Breast epithelium (tissue), 4 donors: ENCODE data around the gene BSDC1. TPM values are rescaled to one million over a fixed set of nuclear protein-coding genes. Genes with fewer than 3 reads are reported as not detected.

Experiments
- DNase-seq, 2 donors: peaks; one replicate each; pipeline ENCODE4 v3.0.0-alpha.2; 2019; ENCODE audit warnings: low spot score in 2 of 2
- H3K27ac ChIP-seq, 2 donors: fragments of 200-600 bp; sonication (generic) in 1 of 2; one replicate each; pipeline ENCODE4 v1.5.1; 2016 to 2019; ENCODE audit warnings: mild to moderate bottlenecking in 1 of 2
- H3K27me3 ChIP-seq, 2 donors: fragments of 200-600 bp; sonication (generic) in 1 of 2; one replicate each; pipeline versions ENCODE4 v1.5.1 to v1.6.0; 2017 to 2019; ENCODE audit warnings: control low read depth in 1 of 2, mild to moderate bottlenecking in 1 of 2
- H3K36me3 ChIP-seq: fragments of 200-600 bp; one replicate; pipeline ENCODE4 v1.5.1; 2019
- H3K4me1 ChIP-seq, 2 donors: fragments of 200-600 bp; sonication (generic); one replicate each; pipeline ENCODE4 v1.5.1; 2016 to 2019; ENCODE audit warnings: control low read depth in 1 of 2
- H3K4me3 ChIP-seq, 3 donors: fragments of 200-600 bp; sonication (generic); 1 replicate in 2 of 3; 2 replicates in 1 of 3; pipeline ENCODE4 v1.5.1; 2016 to 2019; ENCODE audit warnings: mild to moderate bottlenecking in 3 of 3, moderate library complexity in 2 of 3
- H3K9me3 ChIP-seq, 2 donors: fragments of 200-600 bp; sonication (generic) in 1 of 2; one replicate each; pipeline ENCODE4 v1.5.1; 2016 to 2019; ENCODE audit warnings: control low read depth in 1 of 2
- POLR2A ChIP-seq: fragments of 450-650 bp; IDR thresholded peaks from one replicate; pipeline ENCODE4 v1.6.1; 2016; ENCODE audit warnings: antibody characterized with exemption, mild to moderate bottlenecking, moderate library complexity
- POLR2AphosphoS5 ChIP-seq, 3 donors: sonication (generic); formaldehyde crosslinking; IDR thresholded peaks; one replicate each; pipeline ENCODE4 v1.6.1; 2017; ENCODE audit warnings: antibody characterized with exemption in 3 of 3
- intact Hi-C: fragments of 100-400 bp; cut with DNase I; formaldehyde crosslinking; loops from one replicate; pipeline ENCODE4 v1.15.1; 2023; ENCODE audit warnings: low total_unique reads
- total RNA-seq, 3 donors: library from RNA; depleted of rRNA; stranded (reverse); fragments of >200 nt; gene quantifications; one replicate each; pipeline ENCODE4 v1.1.0, GENCODE V29; 2016
- TF ChIP-seq, protein P1 (sequence below), 3 donors: fragments of 450-650 bp; IDR thresholded peaks; one replicate each; pipeline ENCODE4 v1.5.1; 2016 to 2017; ENCODE audit warnings: antibody characterized with exemption in 3 of 3, mild to moderate bottlenecking in 3 of 3, moderate library complexity in 3 of 3

BSDC1 gene
- total RNA-seq, 3 donors from 2014 or later = 86.9 to 123 (median 95.1) TPM

DNA sequence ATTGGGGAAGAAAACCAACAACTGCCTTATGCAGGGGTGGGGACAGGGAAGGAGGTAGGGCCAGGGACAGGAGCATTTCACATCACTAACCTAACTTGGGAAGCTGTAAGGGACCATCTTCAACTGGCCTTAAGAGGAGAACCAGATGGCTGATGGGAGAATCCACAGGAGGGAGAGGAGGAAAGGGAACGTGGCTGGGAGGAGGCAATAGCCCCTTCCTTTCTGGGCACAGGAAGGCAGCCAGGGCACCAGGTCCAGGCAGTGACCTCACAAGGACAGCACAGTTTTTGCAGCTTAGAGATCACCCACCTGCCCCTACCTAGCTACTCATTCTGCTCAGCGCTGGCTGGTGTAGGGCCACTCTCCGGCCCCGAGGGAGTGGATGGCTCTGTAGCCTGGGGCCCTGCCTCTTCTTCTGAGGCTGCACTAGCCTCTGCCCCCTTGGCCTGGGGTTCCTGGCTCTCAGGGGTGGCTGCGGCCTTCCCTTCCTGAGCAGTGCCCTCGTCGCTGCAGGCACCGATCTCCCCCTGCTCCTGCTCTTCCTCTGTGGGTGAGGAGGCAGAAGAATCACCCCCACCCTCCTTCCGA lies 59.9 kb downstream of the BSDC1 start:
- no peak for TF ChIP-seq POLR2AphosphoS5 (IDR thresholded peaks at IDR 0.05)
- no peak for TF ChIP-seq POLR2A
- H3K27ac ChIP-seq = peak overlapping the region; percentile 84 to 89
- intact Hi-C loops = no loop called here
- H3K4me3 ChIP-seq = peak overlapping the region; percentile 78 to 96 (median 84)
- no peaks in the 10 kb centered on the region for H3K36me3 ChIP-seq
- peaks cover 17 to 26% of the 10 kb centered on the region in 2 donors for H3K4me1 ChIP-seq
- H3K9me3 ChIP-seq = no peaks in the 10 kb centered on the region
- DNase-seq = no peak
- no peaks in the 10 kb centered on the region for H3K27me3 ChIP-seq

DNA sequence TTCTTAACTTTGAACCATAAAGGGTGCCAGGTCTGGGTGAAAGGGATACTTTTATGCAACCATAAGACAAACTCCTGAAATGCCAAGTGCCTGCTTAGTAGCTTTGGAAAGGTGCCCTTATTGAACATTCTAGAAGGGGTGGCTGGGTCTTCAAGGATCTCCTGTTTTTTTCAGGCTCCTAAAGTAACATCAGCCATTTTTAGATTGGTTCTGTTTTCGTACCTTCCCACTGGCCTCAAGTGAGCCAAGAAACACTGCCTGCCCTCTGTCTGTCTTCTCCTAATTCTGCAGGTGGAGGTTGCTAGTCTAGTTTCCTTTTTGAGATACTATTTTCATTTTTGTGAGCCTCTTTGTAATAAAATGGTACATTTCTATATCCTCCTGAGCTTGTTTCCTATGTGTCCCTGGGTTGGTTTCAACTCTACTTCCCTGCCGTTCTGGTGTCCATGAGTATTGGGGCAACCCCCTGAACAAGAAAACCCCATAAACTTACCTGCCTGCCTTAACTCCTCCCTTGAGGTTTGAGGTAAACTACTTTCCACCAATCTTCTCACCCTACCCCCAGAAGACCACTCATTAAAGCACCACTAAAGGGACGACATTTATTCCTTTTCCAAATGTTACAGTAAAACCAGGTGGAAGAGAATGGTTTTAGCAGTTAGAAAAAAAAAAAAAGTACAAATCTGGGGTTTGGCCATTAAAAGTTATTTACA lies 60.8 kb downstream of the BSDC1 start:
- no peak for DNase-seq
- intact Hi-C loops = no loop called here
- no peak for TF ChIP-seq POLR2AphosphoS5 (IDR thresholded peaks at IDR 0.05)
- no peak overlapping the region for H3K4me3 ChIP-seq
- no peaks in the 10 kb centered on the region for H3K9me3 ChIP-seq
- peaks cover 5% of the 10 kb centered on the region for H3K36me3 ChIP-seq
- peaks cover 17 to 26% of the 10 kb centered on the region in 2 donors for H3K4me1 ChIP-seq
- no peaks in the 10 kb centered on the region for H3K27me3 ChIP-seq
- peak overlapping the region; percentile 62 to 89 for H3K27ac ChIP-seq

DNA sequence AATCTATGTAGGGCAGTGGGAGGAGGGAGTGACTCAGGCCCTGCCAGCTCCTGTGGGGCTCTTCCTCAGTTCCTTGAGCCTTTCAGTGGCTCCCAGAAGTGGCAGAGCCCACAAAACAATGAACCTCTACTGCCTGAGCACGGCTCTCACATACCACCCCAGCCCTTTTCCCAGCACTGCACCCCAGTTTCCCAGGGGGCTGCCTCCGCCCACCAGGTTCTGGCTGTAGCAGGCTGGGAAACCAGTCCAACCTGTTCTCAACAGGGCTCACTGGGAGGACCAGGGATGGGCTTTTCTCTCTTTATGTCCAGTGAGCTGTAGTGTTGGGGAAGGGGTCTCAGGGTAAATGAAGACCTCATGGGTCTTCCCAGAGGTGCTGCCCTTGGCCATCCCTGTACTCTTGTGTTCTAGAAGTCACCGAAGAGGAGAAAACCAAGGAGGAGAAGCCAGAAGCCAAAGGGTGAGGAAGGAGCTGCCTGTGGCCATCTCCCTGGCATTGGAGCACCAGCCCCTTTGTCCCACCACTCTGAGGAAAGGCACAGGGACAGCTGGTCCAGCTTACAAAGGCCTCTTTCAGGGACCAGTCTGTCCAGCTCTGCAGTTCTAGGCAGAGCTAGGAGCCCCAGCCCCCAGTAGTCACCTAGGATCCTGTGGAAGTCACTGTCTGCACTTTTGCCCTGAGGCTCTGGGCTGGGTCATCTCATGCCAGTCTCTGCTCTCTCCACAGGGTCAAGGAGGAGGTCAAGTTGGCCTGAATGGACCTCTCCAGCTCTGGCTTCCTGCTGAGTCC lies 61.8 kb downstream of the BSDC1 start:
- H3K4me3 ChIP-seq = peak overlapping the region in 1 of 3 donors; percentile 19
- H3K4me1 ChIP-seq = peaks cover 17 to 25% of the 10 kb centered on the region in 2 donors
- peaks cover 5% of the 10 kb centered on the region for H3K36me3 ChIP-seq
- H3K9me3 ChIP-seq = no peaks in the 10 kb centered on the region
- DNase-seq = no peak
- no peaks in the 10 kb centered on the region for H3K27me3 ChIP-seq
- intact Hi-C loops = no loop called here
- TF ChIP-seq, protein P1, sequence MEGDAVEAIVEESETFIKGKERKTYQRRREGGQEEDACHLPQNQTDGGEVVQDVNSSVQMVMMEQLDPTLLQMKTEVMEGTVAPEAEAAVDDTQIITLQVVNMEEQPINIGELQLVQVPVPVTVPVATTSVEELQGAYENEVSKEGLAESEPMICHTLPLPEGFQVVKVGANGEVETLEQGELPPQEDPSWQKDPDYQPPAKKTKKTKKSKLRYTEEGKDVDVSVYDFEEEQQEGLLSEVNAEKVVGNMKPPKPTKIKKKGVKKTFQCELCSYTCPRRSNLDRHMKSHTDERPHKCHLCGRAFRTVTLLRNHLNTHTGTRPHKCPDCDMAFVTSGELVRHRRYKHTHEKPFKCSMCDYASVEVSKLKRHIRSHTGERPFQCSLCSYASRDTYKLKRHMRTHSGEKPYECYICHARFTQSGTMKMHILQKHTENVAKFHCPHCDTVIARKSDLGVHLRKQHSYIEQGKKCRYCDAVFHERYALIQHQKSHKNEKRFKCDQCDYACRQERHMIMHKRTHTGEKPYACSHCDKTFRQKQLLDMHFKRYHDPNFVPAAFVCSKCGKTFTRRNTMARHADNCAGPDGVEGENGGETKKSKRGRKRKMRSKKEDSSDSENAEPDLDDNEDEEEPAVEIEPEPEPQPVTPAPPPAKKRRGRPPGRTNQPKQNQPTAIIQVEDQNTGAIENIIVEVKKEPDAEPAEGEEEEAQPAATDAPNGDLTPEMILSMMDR (IDR thresholded peaks at IDR 0.05) = no peak
- peak in 1 of 3 donors; percentile 39 for TF ChIP-seq POLR2AphosphoS5 (IDR thresholded peaks at IDR 0.05)
- peak overlapping the region; percentile 62 to 86 for H3K27ac ChIP-seq

DNA sequence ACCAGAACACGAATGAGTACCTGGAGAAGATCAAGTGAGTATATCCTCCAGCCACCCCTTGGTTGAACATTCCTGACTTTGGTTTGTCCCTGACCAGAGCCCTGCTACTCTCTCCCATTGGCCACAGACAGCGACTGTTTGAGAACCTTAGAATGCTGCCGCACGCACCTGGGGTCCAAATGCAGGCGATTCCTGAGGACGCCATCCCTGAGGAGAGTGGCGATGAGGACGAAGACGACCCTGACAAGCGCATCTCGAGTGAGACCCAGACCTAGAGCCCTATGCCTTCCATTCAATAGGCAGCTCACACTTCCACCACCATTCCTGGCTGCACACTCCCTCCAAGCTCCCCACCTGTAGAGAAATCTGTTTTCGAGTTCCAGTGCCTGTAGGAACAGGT lies 62.7 kb downstream of the BSDC1 start:
- Histone ChIP-seq H3K9me3 (no peaks in the 10 kb centered on the region), H3K27ac (peak overlapping the region; percentile 62 to 86), H3K27me3 (no peaks in the 10 kb centered on the region), H3K4me1 (peaks cover 7 to 16% of the 10 kb centered on the region in 2 donors), H3K36me3 (peaks cover 5% of the 10 kb centered on the region), H3K4me3 (no peak overlapping the region)
- no peak for DNase-seq
- intact Hi-C loops = no loop called here
- TF ChIP-seq POLR2AphosphoS5 (IDR thresholded peaks at IDR 0.05) = no peak
- TF ChIP-seq, protein P1 (IDR thresholded peaks at IDR 0.05) = no peak
- TF ChIP-seq POLR2A = no peak

DNA sequence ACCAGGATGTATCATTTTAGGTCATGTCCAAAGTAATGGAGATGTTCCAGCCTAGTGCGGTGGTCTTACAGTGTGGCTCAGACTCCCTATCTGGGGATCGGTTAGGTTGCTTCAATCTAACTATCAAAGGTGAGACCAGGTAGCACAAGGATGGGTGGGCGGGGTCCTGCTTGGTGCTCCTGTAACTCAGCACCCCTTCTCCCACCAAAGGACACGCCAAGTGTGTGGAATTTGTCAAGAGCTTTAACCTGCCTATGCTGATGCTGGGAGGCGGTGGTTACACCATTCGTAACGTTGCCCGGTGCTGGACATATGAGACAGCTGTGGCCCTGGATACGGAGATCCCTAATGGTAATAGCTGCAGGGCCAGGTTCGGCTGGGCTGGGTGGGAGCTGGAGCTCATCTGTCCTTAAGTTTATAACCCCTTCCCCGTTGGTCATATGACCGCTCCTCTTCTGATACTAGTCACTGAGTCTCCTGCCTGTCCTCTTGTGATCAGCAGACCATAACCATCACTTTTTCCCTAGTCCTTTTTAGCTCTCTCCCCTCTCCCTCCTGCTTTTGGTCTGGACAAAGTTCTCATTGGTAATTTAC lies 63.6 kb downstream of the BSDC1 start:
- no peak overlapping the region for H3K4me3 ChIP-seq
- no peaks in the 10 kb centered on the region for H3K9me3 ChIP-seq
- peak overlapping the region in 1 of 2 donors; percentile 62 for H3K27ac ChIP-seq
- DNase-seq = no peak
- intact Hi-C loops = no loop called here
- TF ChIP-seq POLR2AphosphoS5 (IDR thresholded peaks at IDR 0.05) (no peak), POLR2A (no peak)
- TF ChIP-seq, protein P1 (IDR thresholded peaks at IDR 0.05) = no peak
- H3K36me3 ChIP-seq = peaks cover 5% of the 10 kb centered on the region
- H3K4me1 ChIP-seq = peaks cover 0 to 14% of the 10 kb centered on the region in 2 donors
- H3K27me3 ChIP-seq = no peaks in the 10 kb centered on the region
